ENCODE data around the gene SMARCB1. TPM values are rescaled to one million over a fixed set of nuclear protein-coding genes. Genes with fewer than 3 reads are reported as not detected.

SMARCB1 gene
- total RNA-seq, 1 experiment from 2014 or later: 85.9 TPM

DNA sequence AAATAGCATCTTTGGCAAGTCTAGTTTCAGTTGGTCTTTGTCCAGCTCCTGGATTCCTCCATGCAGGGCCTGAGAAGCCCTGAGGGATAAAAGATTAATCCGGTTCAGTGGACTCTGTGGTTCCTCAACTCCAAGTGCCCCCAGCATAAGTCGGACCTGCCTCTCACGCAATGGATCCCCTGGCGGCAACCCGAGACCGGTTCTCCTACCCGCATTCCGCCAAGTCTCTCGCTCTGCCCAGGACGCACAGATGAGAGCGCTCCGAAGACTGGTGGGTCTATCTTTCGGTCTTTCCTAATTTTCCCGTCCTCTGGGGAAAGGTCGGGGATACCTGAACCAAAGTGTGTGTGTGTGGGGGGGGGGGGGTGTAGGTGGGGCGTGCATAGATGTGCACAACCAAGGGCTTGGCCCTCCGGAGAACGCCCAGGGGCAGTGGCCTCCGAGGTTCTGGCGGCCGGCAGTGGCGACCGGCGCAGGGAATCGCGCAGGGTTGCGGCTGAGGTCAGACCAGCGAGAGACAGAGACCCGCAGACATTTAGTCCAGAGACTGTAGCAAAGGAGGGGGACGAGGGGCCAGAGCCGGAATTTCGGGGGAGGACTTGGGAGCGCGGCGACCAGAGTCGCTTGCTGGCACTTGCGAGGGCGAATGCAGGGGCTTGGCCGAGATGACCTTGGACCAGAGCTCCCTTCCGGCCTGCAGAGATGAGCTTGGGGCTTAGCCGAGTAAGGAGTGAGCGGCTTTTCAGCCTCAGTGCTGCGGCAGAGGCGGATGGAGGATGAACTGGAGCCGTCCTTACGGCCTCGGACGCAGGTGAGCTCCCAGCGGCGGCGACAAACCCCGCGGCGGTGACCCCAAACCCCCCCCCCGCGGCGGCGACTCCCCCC, 70.2 kb downstream of the SMARCB1 start:
- no peak overlapping the region for H3K27ac ChIP-seq (ENCODE audit: low read length)
- ChIA-PET POLR2A (ENCODE audit: unreplicated experiment) (interaction anchor here (0.5 to 0.6 kb wide), 3 partner anchors 81 to 710 kb away, joined by 3 to 5 read pairs (median 4); no protein-coding TSS in a partner anchor), CTCF (interaction anchor here (0.6 to 1.3 kb wide), 3 partner anchors 37 to 219 kb away, joined by 3 to 9 read pairs (median 4); partner anchors contain the start of genes MIF and MMP11)
- no peaks in the 10 kb centered on the region for H3K79me2 ChIP-seq (ENCODE audit: low read length)
- H3K4me2 ChIP-seq (ENCODE audit: low read length): peak overlapping the region; percentile 100
- H3K36me3 ChIP-seq (ENCODE audit: low read depth, low read length): no peaks in the 10 kb centered on the region
- H2AFZ ChIP-seq (ENCODE audit: low read length): peak overlapping the region; percentile 100
- H4K20me1 ChIP-seq (ENCODE audit: low read length): no peaks in the 10 kb centered on the region
- H3K9me2 ChIP-seq (replicated peaks; ENCODE audit: low read length): no peaks in the 10 kb centered on the region
- no peaks in the 10 kb centered on the region for H3K9me3 ChIP-seq (ENCODE audit: low read length)
- H3K9ac ChIP-seq (ENCODE audit: low read length): peak overlapping the region; percentile 86; the same call in 1 of the 2 replicates
- DNase-seq (no peak), ATAC-seq (no peak)
- H3K4me3 ChIP-seq (ENCODE audit: low read length): peak overlapping the region; percentile 93
- no peaks in the 10 kb centered on the region for H3K27me3 ChIP-seq (ENCODE audit: low read length)
- intact Hi-C loops (cut with micrococcal nuclease): no loop called here
- H3K4me1 ChIP-seq (ENCODE audit: insufficient read depth, low read length): peaks cover 5% of the 10 kb centered on the region; the same call in 1 of the 2 replicates
- TSS peak; percentile 44 for BruUV-seq (replicated peaks)
- TF ChIP-seq EZH2 (IDR thresholded peaks at IDR 0.05; ENCODE audit: low read length, unreplicated experiment) (no peak), EZH2phosphoT487 (IDR thresholded peaks at IDR 0.05; ENCODE audit: borderline replicate concordance, low read length) (no peak)
- TF ChIP-seq, protein P1, sequence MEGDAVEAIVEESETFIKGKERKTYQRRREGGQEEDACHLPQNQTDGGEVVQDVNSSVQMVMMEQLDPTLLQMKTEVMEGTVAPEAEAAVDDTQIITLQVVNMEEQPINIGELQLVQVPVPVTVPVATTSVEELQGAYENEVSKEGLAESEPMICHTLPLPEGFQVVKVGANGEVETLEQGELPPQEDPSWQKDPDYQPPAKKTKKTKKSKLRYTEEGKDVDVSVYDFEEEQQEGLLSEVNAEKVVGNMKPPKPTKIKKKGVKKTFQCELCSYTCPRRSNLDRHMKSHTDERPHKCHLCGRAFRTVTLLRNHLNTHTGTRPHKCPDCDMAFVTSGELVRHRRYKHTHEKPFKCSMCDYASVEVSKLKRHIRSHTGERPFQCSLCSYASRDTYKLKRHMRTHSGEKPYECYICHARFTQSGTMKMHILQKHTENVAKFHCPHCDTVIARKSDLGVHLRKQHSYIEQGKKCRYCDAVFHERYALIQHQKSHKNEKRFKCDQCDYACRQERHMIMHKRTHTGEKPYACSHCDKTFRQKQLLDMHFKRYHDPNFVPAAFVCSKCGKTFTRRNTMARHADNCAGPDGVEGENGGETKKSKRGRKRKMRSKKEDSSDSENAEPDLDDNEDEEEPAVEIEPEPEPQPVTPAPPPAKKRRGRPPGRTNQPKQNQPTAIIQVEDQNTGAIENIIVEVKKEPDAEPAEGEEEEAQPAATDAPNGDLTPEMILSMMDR (conservative IDR thresholded peaks at IDR 0.05; ENCODE audit: low read depth, low read length): no peak
- no peaks in the 10 kb centered on the region for H3F3A ChIP-seq (ENCODE audit: low read length, unreplicated experiment)

DNA sequence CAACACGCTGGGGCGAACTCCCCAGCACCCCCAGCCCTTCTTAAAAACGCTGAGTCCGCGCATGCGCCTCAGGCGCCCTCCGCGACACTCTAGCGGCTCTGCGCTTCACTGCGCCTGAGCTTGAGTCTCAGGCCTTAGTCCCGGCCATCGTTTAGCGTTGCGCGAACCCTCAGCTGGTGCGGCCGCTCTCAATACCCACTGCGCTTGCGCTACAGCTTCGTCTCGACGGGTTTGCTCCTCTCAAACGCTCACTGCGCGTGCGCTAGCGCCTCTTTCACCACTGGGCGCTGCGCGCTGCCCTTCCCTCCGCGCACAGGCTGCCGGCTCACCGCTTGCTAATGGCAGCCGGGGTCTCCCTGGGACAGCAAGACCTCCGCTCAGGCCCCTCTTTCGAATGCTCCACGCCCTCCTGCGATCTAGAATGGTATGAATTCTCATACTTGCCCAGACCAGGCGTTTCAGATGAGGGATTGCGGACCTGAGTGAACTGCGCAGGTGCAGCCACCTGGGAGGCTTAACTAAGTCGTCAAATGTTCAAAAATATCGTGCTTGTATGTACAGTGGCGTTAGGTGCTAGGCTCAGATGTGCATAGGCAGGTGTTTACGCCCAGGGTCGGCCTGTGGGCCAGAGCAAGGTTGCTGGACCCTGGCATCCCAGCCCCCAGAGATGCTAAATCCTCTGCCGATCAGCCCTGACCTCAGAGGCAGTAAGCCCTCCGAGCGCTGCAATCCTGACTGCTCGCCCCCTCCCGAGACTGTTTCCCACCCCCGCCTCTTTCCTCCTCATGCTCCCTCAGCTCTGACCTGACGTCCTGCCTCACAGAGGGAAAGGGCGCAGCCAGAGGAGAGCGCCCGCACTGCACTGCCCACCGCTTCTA, 71.1 kb downstream of the SMARCB1 start, which contains the start of gene SLC2A11:
Gene SLC2A11, plus strand, starts transcription at position 270 of the 878 bp plus-strand sequence. Its CDS starts 125 bp downstream, at position 395.
- H3F3A ChIP-seq (ENCODE audit: low read length, unreplicated experiment): no peaks in the 10 kb centered on the region
- ATAC-seq (peak; percentile 92), DNase-seq (peak; percentile 94)
- no peak within 1 kb of the TSS for H3K27ac ChIP-seq (ENCODE audit: low read length)
- H3K4me3 ChIP-seq (ENCODE audit: low read length): peak within 1 kb of the TSS; percentile 93
- peak within 1 kb of the TSS; percentile 86 for H3K9ac ChIP-seq (ENCODE audit: low read length)
- TF ChIP-seq, protein P1 (conservative IDR thresholded peaks at IDR 0.05; ENCODE audit: low read depth, low read length): no peak
- no peak for TF ChIP-seq EZH2 (IDR thresholded peaks at IDR 0.05; ENCODE audit: low read length, unreplicated experiment)
- TF ChIP-seq EZH2phosphoT487 (IDR thresholded peaks at IDR 0.05; ENCODE audit: borderline replicate concordance, low read length): no peak
- H3K27me3 ChIP-seq (ENCODE audit: low read length): no peaks in the 10 kb centered on the region
- H3K9me2 ChIP-seq (replicated peaks; ENCODE audit: low read length): no peaks in the 10 kb centered on the region
- ChIA-PET POLR2A (ENCODE audit: unreplicated experiment) (interaction anchor here (0.5 to 0.6 kb wide), 2 partner anchors 180 to 711 kb away, joined by 4 to 5 read pairs; no protein-coding TSS in a partner anchor), CTCF (interaction anchor here (0.5 to 1.3 kb wide), 5 partner anchors 8 to 218 kb away, joined by 3 to 9 read pairs (median 4); partner anchors contain the start of genes MIF and MMP11)
- H3K4me1 ChIP-seq (ENCODE audit: insufficient read depth, low read length): peaks cover 5% of the 10 kb centered on the region; the same call in 1 of the 2 replicates
- no peaks in the 10 kb centered on the region for H3K9me3 ChIP-seq (ENCODE audit: low read length)
- no peaks in the 10 kb centered on the region for H4K20me1 ChIP-seq (ENCODE audit: low read length)
- no peaks in the 10 kb centered on the region for H3K79me2 ChIP-seq (ENCODE audit: low read length)
- intact Hi-C loops (cut with micrococcal nuclease): no loop called here
- peak within 1 kb of the TSS; percentile 100 for H2AFZ ChIP-seq (ENCODE audit: low read length)
- TSS peak; percentile 78 for BruUV-seq (replicated peaks)
- peak within 1 kb of the TSS; percentile 100 for H3K4me2 ChIP-seq (ENCODE audit: low read length)
- H3K36me3 ChIP-seq (ENCODE audit: low read depth, low read length): no peaks in the 10 kb centered on the region

Measured in PC-3 (cell line).